ENCODE results near the gene ROR2. TPM values are rescaled to one million over a fixed set of nuclear protein-coding genes. Genes with fewer than 3 reads are reported as not detected.

Gene ROR2
- total and polyA plus RNA-seq, 2 experiments from 2014 or later = 8.1 to 18.8 TPM

GRCh38 chr9:91606255-91606995 lies 343.6 kb downstream of the ROR2 start:
- Histone ChIP-seq H3K4me1 (ENCODE audit: insufficient read depth) (no peaks in the 10 kb centered on the region), H3K27ac (ENCODE audit: low read depth) (no peak overlapping the region), H3K36me3 (ENCODE audit: insufficient read depth) (no peaks in the 10 kb centered on the region), H4K20me1 (replicated peaks; ENCODE audit: insufficient read depth) (no peaks in the 10 kb centered on the region), H3F3A (replicated peaks; ENCODE audit: low read depth) (no peaks in the 10 kb centered on the region), H3K79me2 (replicated peaks; ENCODE audit: insufficient read depth) (no peaks in the 10 kb centered on the region), H3K4me2 (no peak overlapping the region), H3K9me2 (ENCODE audit: insufficient read depth) (no peaks in the 10 kb centered on the region), H3K27me3 (ENCODE audit: insufficient read depth) (no peaks in the 10 kb centered on the region), H2AFZ (no peak overlapping the region), H3K4me3 (no peak overlapping the region)
- peaks cover 6% of the 10 kb centered on the region; the same call in 2 of the 3 replicates for H3K4me1 Mint-ChIP-seq
- TF ChIP-seq STAT1 (IDR thresholded peaks at IDR 0.05; ENCODE audit: unreplicated experiment) (no peak), REST (IDR thresholded peaks at IDR 0.05; ENCODE audit: unreplicated experiment) (no peak), EZH2phosphoT487 (IDR thresholded peaks at IDR 0.05; ENCODE audit: unreplicated experiment) (no peak), JUNB (IDR thresholded peaks at IDR 0.05; ENCODE audit: unreplicated experiment) (no peak), NANOG (IDR thresholded peaks at IDR 0.05; ENCODE audit: borderline replicate concordance) (no peak), CREB1 (CRISPR knock-in tag; IDR thresholded peaks at IDR 0.05; ENCODE audit: low read depth) (no peak), ETS1 (IDR thresholded peaks at IDR 0.05) (no peak), ZNF114 (CRISPR knock-in tag; IDR thresholded peaks at IDR 0.05) (no peak), POLR2AphosphoS5 (IDR thresholded peaks at IDR 0.05; ENCODE audit: low read depth) (no peak), ZNF331 (CRISPR knock-in tag; IDR thresholded peaks at IDR 0.05; ENCODE audit: low read depth) (no peak), EZH2 (IDR thresholded peaks at IDR 0.05; ENCODE audit: low read depth, unreplicated experiment) (no peak)
- TF ChIP-seq, protein P1, sequence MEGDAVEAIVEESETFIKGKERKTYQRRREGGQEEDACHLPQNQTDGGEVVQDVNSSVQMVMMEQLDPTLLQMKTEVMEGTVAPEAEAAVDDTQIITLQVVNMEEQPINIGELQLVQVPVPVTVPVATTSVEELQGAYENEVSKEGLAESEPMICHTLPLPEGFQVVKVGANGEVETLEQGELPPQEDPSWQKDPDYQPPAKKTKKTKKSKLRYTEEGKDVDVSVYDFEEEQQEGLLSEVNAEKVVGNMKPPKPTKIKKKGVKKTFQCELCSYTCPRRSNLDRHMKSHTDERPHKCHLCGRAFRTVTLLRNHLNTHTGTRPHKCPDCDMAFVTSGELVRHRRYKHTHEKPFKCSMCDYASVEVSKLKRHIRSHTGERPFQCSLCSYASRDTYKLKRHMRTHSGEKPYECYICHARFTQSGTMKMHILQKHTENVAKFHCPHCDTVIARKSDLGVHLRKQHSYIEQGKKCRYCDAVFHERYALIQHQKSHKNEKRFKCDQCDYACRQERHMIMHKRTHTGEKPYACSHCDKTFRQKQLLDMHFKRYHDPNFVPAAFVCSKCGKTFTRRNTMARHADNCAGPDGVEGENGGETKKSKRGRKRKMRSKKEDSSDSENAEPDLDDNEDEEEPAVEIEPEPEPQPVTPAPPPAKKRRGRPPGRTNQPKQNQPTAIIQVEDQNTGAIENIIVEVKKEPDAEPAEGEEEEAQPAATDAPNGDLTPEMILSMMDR (conservative IDR thresholded peaks at IDR 0.05; ENCODE audit: low read depth in 2 of 2) = no peak
- TF ChIP-seq, protein P2, sequence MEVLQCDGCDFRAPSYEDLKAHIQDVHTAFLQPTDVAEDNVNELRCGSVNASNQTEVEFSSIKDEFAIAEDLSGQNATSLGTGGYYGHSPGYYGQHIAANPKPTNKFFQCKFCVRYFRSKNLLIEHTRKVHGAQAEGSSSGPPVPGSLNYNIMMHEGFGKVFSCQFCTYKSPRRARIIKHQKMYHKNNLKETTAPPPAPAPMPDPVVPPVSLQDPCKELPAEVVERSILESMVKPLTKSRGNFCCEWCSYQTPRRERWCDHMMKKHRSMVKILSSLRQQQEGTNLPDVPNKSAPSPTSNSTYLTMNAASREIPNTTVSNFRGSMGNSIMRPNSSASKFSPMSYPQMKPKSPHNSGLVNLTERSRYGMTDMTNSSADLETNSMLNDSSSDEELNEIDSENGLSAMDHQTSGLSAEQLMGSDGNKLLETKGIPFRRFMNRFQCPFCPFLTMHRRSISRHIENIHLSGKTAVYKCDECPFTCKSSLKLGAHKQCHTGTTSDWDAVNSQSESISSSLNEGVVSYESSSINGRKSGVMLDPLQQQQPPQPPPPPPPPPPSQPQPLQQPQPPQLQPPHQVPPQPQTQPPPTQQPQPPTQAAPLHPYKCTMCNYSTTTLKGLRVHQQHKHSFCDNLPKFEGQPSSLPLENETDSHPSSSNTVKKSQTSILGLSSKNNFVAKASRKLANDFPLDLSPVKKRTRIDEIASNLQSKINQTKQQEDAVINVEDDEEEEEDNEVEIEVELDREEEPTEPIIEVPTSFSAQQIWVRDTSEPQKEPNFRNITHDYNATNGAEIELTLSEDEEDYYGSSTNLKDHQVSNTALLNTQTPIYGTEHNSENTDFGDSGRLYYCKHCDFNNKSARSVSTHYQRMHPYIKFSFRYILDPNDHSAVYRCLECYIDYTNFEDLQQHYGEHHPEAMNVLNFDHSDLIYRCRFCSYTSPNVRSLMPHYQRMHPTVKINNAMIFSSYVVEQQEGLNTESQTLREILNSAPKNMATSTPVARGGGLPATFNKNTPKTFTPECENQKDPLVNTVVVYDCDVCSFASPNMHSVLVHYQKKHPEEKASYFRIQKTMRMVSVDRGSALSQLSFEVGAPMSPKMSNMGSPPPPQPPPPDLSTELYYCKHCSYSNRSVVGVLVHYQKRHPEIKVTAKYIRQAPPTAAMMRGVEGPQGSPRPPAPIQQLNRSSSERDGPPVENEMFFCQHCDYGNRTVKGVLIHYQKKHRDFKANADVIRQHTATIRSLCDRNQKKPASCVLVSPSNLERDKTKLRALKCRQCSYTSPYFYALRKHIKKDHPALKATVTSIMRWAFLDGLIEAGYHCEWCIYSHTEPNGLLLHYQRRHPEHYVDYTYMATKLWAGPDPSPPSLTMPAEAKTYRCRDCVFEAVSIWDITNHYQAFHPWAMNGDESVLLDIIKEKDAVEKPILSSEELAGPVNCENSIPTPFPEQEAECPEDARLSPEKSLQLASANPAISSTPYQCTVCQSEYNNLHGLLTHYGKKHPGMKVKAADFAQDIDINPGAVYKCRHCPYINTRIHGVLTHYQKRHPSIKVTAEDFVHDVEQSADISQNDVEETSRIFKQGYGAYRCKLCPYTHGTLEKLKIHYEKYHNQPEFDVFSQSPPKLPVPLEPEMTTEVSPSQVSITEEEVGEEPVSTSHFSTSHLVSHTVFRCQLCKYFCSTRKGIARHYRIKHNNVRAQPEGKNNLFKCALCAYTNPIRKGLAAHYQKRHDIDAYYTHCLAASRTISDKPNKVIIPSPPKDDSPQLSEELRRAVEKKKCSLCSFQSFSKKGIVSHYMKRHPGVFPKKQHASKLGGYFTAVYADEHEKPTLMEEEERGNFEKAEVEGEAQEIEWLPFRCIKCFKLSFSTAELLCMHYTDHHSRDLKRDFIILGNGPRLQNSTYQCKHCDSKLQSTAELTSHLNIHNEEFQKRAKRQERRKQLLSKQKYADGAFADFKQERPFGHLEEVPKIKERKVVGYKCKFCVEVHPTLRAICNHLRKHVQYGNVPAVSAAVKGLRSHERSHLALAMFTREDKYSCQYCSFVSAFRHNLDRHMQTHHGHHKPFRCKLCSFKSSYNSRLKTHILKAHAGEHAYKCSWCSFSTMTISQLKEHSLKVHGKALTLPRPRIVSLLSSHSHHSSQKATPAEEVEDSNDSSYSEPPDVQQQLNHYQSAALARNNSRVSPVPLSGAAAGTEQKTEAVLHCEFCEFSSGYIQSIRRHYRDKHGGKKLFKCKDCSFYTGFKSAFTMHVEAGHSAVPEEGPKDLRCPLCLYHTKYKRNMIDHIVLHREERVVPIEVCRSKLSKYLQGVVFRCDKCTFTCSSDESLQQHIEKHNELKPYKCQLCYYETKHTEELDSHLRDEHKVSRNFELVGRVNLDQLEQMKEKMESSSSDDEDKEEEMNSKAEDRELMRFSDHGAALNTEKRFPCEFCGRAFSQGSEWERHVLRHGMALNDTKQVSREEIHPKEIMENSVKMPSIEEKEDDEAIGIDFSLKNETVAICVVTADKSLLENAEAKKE (CRISPR knock-in tag; IDR thresholded peaks at IDR 0.05) = no peak
- H3K27me3 Mint-ChIP-seq (ENCODE audit: insufficient read depth, low read depth, poor library complexity) = peaks cover 2% of the 10 kb centered on the region
- DNase-seq (ENCODE audit: low spot score) (no peak), ATAC-seq (no peak)
- no peak overlapping the region for H3K4me3 Mint-ChIP-seq
- no peaks in the 10 kb centered on the region for H3K36me3 Mint-ChIP-seq (ENCODE audit: low read depth)
- no peaks in the 10 kb centered on the region; the same call in 2 of the 3 replicates for H3K9me3 Mint-ChIP-seq
- no peak overlapping the region for H3K27ac Mint-ChIP-seq

Data from GM23338 (cell line).